Left ventricle myocardium inferior (tissue), 1 donor: ENCODE measurements around the gene PLXDC2. TPM values are rescaled to one million over a fixed set of nuclear protein-coding genes. Genes with fewer than 3 reads are reported as not detected.

Experiments
- DNase-seq: peaks from one replicate; pipeline ENCODE4 v3.0.0-alpha.2; 2020
- H3K27ac ChIP-seq: fragments of 200-600 bp; replicated peaks from 2 replicates; pipeline ENCODE4 v1.8.0; 2021
- H3K27me3 ChIP-seq: fragments of 200-600 bp; 2 replicates; pipeline ENCODE4 v1.8.0; 2021; ENCODE audit warnings: low read depth
- H3K36me3 ChIP-seq: fragments of 200-600 bp; 2 replicates; pipeline ENCODE4 v1.8.0; 2021
- H3K4me1 ChIP-seq: fragments of 200-600 bp; 2 replicates; pipeline ENCODE4 v1.8.0; 2021
- H3K4me3 ChIP-seq: fragments of 200-600 bp; 2 replicates; pipeline ENCODE4 v1.8.0; 2021; ENCODE audit warnings: mild to moderate bottlenecking, moderate library complexity
- H3K9me3 ChIP-seq: fragments of 200-600 bp; replicated peaks from 2 replicates; pipeline ENCODE4 v1.8.0; 2021
- intact Hi-C: fragments of 100-400 bp; cut with micrococcal nuclease; formaldehyde crosslinking; loops from one replicate; pipeline ENCODE4 v1.11.0; 2022
- total RNA-seq: library from RNA; stranded (reverse); fragmentation: NEBNext Ultra II Directional; extraction: Animal tissue kit (Norgen Biotek cat#: 25700); gene quantifications from one replicate; pipeline ENCODE4 v1.2.1, GENCODE V29; 2021
- TF ChIP-seq, protein P1 (sequence below): fragments of 200-600 bp; IDR thresholded peaks from 2 replicates; pipeline ENCODE4 v1.8.0; 2021; ENCODE audit warnings: antibody characterized with exemption, mild to moderate bottlenecking, borderline replicate concordance
- donor health status: DM: no; HTN: yes; CAD: no; lungs with severe emphysema.

Gene PLXDC2
- total RNA-seq, 1 donor from 2014 or later: 16.6 TPM

DNA sequence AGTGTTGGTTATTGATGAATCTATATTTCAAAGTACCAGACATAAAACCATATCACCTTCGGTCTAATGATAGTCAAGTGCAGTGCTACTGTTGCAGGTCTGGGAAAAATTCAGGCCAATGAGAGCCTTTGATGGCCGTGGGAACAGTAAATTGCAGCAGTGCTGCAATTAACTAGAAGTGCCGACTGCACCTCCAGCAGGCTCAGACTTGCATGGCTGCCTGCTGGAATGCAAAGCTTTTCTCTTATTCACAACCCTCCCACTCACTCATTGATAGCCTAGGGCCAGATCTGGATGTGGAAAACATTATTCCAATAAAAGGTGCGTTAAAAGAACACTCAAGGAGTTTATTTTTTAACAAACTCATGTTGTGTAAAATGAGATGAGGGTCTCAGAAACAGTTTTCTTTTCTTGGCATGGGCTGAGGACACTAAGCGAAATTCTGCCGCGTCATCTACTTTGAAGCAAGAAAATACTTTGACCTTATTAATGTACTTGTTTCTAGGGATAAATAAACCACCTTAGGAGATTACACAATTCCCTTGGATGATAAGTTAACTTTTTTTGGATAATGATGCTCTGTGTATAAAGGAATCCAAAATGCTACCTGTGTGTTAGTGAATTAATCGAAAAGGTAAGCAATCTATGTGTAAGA, 17.1 kb downstream of the PLXDC2 start:
- DNase-seq: no peak
- H3K27ac ChIP-seq: no peak overlapping the region
- TF ChIP-seq, protein P1, sequence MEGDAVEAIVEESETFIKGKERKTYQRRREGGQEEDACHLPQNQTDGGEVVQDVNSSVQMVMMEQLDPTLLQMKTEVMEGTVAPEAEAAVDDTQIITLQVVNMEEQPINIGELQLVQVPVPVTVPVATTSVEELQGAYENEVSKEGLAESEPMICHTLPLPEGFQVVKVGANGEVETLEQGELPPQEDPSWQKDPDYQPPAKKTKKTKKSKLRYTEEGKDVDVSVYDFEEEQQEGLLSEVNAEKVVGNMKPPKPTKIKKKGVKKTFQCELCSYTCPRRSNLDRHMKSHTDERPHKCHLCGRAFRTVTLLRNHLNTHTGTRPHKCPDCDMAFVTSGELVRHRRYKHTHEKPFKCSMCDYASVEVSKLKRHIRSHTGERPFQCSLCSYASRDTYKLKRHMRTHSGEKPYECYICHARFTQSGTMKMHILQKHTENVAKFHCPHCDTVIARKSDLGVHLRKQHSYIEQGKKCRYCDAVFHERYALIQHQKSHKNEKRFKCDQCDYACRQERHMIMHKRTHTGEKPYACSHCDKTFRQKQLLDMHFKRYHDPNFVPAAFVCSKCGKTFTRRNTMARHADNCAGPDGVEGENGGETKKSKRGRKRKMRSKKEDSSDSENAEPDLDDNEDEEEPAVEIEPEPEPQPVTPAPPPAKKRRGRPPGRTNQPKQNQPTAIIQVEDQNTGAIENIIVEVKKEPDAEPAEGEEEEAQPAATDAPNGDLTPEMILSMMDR: no peak
- H3K4me3 ChIP-seq: no peak overlapping the region
- intact Hi-C loops: no loop called here
- H3K36me3 ChIP-seq: no peaks in the 10 kb centered on the region
- peaks cover 33% of the 10 kb centered on the region for H3K4me1 ChIP-seq
- no peaks in the 10 kb centered on the region for H3K9me3 ChIP-seq
- no peaks in the 10 kb centered on the region for H3K27me3 ChIP-seq

DNA sequence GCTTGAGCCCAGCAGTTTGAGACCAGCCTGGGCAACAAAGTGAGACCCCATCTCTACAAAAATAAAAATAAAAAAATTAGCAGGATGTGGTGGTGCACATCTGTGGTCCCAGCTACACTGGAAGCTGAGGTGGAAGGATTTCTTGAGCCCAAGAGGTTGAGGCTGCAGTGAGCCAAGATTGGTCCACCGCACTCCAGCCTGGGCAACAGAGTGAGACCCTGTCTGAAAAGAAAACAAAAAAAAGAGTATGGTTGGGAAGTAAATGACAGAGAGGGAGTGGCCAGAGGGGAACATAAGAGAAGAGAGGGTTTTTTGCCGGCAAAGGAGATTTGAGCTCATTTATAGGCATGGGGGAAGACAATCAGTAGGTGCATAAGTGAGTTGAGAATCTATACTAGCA, 19.7 kb downstream of the PLXDC2 start:
- TF ChIP-seq, protein P1: no peak
- no peak for DNase-seq

DNA sequence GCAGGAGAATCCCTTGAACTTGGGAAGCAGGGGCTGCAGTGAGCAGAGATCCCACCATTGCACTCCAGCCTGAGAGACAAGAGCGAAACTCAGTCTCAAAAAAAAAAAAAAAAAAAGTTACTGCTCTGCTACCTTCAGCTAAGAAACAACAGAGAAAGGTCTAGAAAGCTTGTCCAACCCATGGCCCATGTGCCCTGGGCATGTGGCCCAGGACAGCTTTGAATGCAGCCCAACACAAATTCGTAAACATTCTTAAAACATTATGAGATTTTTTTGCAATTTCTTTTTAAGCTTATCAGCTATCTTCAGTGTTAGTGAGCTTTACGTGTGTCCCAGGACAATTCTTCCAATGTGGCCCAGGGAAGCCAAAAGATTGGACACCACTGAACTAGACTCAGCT, 22.9 kb downstream of the PLXDC2 start:
- TF ChIP-seq, protein P1: no peak
- intact Hi-C loops: no loop called here
- no peaks in the 10 kb centered on the region for H3K9me3 ChIP-seq
- no peak overlapping the region for H3K27ac ChIP-seq
- H3K4me3 ChIP-seq: no peak overlapping the region
- DNase-seq: no peak
- H3K4me1 ChIP-seq: peaks cover 15% of the 10 kb centered on the region
- no peaks in the 10 kb centered on the region for H3K27me3 ChIP-seq
- H3K36me3 ChIP-seq: no peaks in the 10 kb centered on the region

More for the DNA sequence above, 19.7 kb downstream of the PLXDC2 start:
- Histone ChIP-seq H3K27ac (no peak overlapping the region), H3K36me3 (no peaks in the 10 kb centered on the region), H3K4me1 (peaks cover 22% of the 10 kb centered on the region), H3K9me3 (no peaks in the 10 kb centered on the region), H3K27me3 (no peaks in the 10 kb centered on the region), H3K4me3 (no peak overlapping the region)
- intact Hi-C loops: no loop called here

DNA sequence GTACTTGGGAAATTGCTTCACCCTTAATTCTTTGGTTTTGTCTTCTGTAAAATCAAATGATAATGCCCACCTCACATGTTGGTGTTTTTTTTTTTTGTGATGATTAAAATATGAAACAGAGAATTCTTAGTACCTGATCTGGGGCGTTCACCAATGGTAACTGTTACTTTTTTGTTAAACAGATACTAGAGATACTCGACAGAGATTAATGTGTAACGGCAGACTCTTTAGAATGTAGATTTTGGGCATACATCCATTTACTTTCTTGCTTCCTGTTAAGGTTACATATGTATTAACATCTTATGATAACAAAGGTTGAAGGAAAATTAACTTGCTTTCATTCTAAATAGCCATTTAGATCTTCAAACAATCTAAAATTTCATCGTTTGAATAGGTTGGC, 23.3 kb downstream of the PLXDC2 start:
- intact Hi-C loops: no loop called here

DNA sequence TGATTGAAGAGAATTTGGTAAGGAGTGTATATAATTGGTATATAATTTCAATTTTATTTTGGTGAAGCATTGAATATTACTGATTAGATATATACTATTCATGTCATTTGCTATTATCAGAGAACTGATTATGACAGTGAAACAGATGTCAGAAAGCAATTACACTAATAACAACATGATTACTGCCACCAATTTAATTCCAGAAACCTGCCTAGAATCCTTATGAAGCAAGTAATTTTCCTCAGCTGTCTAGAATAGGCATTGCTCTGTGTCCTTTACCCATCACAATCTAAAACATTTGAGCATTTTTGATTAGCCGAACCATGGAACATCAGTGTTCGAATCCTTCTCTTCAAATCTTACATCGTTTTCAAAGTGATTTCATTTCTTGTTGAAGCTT, 24.5 kb downstream of the PLXDC2 start:
- DNase-seq: no peak
- intact Hi-C loops: no loop called here
- TF ChIP-seq, protein P1: no peak

More for the DNA sequence above, 23.3 kb downstream of the PLXDC2 start:
- no peak for DNase-seq
- Histone ChIP-seq H3K27me3 (no peaks in the 10 kb centered on the region), H3K9me3 (no peaks in the 10 kb centered on the region), H3K4me1 (peaks cover 15% of the 10 kb centered on the region), H3K27ac (no peak overlapping the region), H3K36me3 (no peaks in the 10 kb centered on the region), H3K4me3 (no peak overlapping the region)
- TF ChIP-seq, protein P1: no peak

More for the DNA sequence above, 24.5 kb downstream of the PLXDC2 start:
- no peaks in the 10 kb centered on the region for H3K9me3 ChIP-seq
- peaks cover 21% of the 10 kb centered on the region for H3K4me1 ChIP-seq
- H3K27me3 ChIP-seq: no peaks in the 10 kb centered on the region
- no peak overlapping the region for H3K27ac ChIP-seq
- no peaks in the 10 kb centered on the region for H3K36me3 ChIP-seq
- no peak overlapping the region for H3K4me3 ChIP-seq
